A172 (cell line): Measurements from ENCODE around the gene ITIH3. TPM values are rescaled to one million over a fixed set of nuclear protein-coding genes. Genes with fewer than 3 reads are reported as not detected.

Source experiments
- DNase-seq: peaks from one replicate; pipeline ENCODE4 v3.0.0-alpha.2; 2015; ENCODE audit warnings: low spot score
- total RNA-seq: library from RNA; depleted of rRNA; stranded (reverse); fragments of >200 nt; shearing (Covaris generic); gene quantifications from 2 replicates; pipeline ENCODE4 v1.2.3, GENCODE V29; 2014

ITIH3 gene
- total RNA-seq, 1 experiment from 2014 or later, result 3.1 TPM

DNA sequence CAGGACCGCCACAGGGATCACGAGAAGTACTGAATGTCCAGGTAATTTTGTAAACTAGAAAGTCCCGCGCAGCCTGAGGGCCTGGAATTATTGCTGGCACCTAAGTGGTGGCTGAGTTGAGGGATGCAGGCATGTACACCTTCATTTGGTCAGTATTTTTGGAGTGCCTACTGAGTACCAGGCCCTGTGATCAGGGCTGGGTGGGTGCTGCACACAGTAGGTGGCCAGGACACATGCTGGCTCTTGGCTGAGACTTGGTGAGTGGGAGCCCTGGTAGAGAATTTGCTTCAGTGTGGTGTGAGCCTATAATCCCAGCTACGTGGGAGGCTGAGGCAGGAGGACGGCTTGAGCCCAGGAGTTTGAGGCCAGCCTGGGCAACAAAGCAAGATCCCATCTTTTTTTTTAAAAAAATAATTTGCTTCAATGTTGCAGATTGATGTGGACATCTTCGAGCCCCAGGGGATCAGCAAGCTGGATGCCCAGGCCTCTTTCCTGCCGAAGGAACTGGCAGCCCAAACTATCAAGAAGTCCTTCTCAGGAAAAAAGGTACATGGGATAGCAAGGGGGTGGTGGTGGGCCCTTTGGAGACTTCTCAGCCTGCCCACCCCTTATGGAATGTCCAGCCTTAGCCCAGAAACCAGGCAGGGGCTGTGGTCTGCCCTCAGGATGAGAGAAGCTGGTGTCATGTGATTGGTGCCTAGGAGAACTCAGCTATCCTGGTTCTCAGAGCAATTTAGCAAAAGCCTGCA, 14.6 kb upstream of the ITIH3 start:
- DNase-seq, result no peak

DNA sequence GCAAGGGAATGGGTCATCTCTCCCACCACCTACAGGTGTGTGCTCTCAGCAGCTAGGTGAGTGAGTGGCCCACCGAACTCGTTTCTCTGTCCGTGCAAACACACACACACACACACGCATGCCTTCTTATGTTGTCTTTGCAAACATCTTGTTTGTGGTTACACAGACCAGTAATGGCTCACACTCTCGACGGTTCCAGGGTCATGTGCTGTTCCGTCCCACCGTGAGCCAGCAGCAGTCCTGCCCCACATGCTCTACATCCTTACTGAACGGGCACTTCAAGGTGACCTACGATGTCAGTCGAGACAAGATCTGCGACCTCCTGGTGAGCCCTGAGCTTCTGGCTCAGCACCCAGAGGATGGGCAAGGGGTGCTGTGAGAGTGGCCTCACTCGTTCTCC, 12.9 kb upstream of the ITIH3 start:
- DNase-seq, result no peak

DNA sequence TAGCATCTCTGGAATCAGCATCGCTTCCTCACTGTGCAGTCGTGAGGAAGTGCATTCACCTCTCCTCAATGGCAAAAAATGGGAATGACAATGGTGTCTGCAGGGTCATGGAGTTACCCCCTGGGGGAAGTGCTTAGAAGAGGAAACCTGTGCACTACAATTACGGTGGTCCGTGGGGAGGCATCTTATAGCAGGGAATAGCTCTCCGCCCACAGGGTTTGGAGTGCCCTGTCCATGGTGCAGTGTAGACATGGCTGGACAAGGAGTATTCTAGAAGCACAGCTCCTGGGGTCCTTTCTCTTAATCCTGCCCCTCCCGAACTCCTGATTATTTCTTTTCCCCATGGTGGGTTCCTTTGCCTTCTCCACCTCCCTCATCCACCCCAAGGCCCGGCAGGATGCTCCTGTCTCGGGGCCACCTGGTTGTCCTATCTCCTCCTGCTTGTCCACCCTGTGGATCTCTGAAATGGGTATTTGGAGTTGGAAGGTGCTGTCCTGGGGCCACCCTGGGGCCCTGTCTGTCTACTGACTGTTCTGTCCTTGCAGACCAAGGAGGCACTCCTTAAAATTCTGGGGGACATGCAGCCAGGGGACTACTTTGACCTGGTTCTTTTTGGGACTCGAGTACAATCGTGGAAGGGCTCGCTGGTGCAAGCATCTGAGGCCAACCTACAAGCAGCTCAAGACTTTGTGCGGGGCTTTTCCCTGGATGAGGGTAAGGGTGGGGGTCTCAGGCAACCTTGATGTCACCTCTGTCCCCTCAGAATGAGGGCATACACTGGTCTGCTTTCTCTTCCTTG, 12.0 kb upstream of the ITIH3 start:
- DNase-seq, result no peak

DNA sequence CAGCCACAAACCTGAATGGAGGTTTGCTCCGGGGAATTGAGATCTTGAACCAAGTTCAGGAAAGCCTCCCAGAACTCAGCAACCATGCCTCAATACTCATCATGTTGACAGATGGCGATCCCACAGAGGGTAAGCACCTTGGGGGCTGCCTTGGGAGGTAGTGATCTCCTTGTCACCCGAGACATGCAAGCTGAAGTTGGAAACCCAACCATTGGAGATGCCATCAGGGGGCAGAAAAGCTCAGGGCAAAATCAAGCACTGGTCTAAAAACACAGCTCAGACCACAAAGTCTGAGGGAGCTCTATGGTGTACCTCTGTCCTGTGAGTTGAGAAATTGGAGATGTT, 11.4 kb upstream of the ITIH3 start:
- no peak for DNase-seq

DNA sequence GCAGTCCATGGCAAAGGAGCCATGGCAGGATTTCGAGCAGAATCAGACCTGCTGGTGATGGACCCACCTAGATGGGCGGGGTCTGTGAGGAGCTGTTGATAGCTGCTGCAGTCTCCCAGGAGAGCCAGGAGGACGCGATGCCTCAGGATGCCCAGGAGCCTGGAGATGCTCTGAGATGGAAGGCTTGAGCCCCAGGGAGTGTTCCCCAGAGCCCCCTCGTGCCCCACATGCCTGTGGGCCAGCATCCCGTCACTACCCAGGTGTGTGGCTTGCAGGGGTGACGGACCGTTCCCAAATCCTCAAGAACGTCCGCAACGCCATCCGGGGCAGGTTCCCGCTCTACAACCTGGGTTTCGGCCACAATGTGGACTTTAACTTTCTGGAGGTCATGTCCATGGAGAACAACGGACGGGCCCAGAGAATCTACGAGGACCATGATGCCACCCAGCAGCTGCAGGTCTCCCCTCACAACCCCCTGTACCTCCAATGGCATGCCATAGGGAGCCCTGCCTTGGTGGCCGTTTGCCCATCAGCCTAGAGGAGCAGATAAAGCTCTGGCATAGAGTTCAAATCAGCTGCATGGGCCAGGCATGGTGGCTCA, 10.5 kb upstream of the ITIH3 start:
- DNase-seq, result no peak

DNA sequence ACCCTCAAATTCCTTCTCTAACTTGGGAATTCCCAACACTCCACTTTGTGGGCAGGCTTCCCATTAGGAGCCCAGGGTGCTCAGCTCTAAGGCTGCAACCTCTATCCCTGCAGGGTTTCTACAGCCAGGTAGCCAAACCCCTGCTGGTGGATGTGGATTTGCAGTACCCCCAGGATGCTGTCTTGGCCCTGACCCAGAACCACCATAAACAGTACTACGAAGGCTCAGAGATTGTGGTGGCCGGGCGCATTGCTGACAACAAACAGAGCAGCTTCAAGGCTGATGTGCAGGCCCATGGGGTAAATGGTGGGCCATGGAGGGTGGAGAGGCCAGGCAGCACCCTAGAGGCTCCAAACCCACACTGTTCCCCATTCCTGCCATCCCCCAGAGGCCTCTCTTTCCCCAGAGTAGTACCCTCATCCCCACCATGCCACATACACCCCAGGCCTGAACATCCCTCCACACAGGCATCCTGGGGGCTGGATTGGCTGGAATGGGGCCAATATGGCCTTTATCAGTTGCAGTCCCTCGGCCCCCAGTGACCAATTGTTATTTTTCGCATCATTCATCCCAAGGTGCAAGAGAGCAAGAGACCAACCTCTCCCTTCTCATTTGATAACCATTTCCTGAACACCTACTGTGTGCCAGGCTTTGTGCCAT, 9.5 kb upstream of the ITIH3 start:
- DNase-seq, result no peak

DNA sequence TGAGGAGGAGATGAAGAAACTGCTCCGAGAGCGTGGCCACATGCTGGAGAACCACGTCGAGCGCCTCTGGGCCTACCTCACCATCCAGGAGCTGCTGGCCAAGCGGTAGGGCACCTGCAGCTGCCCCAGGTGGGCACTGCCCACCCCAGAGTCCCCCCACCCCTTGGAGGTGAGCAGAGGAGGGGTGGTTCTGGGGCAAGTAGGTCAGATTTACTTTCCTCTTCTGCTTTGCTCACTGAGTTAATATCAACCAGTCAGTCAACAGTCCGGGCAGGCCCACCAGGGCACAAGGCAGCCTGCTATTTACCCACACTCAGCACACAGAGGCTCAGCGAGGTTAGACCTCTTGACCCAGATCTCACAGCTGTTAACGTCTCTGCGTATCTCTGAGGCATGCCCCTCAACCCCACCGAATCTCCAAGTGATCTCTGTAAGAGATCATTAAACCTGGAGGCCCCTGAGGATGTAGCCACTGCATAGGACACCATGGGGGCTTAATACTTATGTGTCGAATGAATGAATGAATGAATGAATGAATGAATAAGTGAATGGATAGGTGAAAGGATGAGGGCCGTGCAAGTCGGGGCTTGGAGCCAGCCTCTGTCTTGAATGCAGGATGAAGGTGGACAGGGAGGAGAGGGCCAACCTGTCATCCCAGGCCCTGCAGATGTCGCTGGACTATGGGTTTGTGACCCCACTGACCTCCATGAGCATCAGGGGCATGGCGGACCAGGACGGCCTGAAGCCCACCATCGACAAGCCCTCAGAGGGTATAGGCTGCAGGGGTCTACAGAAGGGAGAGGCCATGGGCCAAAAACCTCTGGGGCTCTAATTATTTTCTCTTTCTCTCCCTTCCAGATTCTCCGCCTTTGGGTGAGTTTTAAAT, 8.0 kb upstream of the ITIH3 start:
- no peak for DNase-seq

DNA sequence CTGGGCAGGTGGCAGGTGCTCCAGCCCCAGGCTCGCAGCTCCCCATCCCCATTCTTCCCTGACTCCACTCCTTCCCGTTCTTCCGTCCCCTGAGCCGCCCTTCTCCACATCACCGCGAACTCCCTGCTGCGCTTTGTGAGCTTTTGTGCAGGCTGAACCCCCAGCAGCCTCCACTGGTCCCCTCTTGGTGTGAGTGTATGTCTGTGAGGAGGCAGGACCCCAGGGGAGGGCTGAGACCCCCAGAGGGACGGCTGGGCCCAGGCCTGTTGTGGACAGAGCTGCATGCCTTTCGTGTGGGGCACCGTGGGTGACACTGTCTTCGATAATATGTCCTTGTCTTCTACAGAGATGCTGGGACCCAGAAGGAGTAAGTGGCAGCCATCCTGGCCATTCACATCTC, 7.3 kb upstream of the ITIH3 start:
- DNase-seq, result no peak

DNA sequence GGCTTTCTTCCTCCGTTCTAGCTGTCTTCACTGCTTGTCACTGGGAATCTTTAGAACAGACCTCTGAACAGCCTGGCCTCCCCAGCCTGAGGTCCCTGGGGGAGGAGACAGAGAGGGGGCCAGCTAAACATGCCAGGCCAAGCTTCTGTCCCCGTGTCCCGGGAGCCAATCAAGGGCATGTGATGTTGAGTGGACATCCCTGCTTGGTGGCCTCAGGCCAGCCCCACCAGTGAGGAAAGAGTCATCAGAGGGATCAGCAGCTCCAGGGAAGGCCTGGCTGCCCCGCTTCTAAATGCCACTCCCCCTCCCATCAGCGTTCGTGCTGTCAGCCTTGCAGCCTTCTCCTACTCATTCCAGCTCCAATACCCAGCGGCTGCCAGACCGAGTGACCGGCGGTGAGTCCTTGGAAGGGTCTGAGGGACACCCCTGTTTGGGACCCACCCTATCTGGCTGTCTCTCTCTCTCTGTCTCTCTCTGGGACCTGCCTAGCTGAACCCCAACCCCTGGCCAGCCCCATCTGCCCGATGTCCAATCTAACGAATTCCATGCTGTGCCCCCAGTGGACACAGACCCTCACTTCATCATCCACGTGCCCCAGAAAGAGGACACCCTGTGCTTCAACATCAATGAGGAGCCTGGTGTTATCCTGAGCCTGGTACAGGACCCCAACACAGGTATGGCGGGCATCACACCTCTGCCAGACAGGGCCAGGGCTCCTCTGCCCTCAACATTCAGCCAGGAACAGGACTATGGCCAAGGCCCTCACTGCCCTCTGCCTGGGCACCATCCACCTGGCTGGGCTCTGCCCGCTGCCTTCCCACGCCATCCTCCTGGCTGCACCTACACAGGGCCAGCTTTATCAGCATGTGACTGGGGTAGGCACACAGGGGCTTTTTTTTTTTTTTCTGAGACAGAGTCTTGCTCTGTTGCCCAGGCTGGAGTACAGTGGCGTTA, 6.6 kb upstream of the ITIH3 start:
- DNase-seq, result no peak

DNA sequence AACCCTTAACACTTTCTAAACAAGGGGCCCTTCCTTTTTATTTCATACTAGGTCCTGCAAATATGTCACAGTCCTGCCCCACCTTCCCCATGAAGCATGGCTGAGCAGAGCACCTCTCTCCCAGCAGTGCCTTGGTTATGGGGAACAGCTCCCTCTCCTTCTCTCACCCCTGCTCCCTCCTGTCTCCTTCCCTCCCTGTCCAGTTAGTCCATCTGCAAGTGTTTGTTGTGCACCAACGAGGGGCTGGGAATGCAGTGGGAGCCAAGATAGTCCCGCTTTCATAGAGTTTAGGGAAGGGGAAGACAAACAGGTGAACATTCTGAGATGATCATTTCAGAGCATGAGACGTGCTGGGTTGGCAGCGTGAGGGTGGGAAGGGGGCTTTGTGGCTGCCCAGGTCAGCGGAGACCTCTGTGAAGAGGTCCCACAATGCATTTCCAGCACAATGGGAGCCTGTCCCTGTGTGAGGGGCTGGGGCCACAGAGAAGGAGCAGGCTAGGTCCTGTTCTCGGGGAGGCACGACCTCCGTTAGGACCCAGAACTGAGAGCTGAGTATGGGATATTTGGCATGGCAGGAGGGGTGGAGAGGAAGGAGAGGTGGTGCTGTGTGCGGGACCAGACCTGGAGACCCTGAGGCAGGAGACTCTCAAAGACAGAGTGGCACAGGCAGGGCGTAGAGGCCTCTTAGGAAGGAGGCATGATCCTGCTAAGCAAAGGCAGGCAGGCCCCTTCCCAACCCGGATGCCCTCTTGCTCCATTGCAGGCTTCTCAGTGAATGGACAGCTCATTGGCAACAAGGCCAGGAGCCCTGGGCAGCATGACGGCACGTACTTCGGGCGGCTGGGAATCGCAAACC, 5.5 kb upstream of the ITIH3 start:
- DNase-seq, result no peak

DNA sequence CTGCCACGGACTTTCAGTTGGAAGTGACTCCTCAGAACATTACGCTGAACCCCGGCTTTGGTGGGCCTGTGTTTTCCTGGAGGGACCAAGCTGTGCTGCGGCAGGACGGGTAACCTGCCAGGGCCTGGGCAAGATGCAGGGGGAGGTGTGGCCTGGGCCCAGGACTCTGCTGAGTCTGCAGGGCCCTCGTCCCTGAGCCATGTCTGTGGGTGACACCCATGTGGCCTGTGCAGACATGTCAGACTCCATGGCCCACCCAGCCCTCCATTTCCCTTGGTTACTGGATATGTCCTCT, 4.9 kb upstream of the ITIH3 start:
- DNase-seq, result no peak

DNA sequence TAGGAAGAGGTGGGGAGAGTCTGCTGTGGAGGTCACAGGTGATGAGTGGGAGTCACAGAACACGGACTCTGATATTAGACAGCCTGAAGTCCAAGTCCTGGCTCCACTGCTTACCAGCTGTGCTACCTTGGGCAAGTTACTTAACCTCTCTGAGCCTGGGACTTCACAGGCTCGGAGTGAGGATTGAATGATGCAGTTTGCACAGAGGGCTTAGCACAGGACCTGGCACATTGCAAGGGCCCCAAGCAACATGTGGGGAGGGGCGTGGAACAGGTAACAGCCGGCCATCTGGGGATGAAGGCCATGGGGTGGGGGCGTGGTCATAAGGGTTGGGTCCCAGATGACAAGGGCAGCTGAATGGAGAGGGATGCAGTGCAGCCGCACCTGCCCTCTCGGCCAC, 4.3 kb upstream of the ITIH3 start:
- no peak for DNase-seq

DNA sequence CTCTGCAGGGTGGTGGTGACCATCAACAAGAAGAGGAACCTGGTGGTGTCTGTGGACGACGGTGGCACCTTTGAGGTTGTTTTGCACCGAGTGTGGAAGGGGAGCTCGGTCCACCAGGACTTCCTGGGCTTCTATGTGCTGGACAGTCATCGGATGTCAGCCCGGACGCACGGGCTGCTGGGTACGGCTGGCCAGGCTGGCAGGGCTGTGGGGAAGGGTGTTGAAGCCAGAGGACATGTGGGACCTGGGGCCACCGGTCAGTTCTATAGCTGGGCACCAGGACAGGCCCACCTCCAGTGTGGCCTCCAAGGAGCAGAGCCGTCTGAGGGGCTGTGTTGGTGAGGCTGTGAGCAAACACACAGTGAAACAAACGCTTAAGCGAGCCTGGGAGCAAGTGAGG, 3.9 kb upstream of the ITIH3 start:
- no peak for DNase-seq

DNA sequence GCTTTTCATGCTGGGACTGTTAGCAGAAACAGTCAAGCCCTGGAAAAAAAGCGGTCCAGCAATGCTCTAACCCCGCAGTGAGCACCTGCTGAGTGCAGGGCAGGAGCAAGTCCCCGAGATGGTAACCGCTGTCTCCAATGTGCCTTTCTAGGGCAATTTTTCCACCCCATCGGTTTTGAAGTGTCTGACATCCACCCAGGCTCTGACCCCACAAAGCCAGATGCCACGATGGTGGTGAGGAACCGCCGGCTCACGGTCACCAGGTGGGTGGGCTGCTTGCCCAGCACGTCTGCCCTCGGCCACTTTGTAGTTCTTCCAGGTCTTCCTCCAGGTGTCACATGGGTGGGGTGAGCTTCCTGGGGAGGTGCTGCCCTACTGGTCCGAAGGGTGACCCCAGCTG, 3.2 kb upstream of the ITIH3 start:
- DNase-seq, result no peak

DNA sequence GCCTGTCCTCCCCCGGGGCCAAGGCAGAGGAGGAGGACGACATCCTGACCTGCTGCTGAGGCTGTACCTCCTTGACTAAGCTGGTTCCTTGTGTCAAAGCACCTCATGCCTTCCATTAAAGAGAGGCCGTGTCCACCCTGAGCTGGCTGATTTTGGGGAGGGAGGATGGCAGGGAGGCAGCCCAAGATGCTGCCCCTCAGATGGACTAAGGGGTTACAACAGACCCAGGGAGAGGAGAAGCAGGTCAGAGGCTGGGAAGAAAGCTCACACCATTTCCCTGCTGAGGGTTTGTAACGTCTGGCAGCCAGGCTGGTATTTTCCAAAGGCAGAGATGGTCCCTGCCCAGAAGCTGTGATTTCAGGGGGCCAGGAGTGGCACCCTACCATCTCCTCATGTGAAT, 2.7 kb upstream of the ITIH3 start:
- no peak for DNase-seq

DNA sequence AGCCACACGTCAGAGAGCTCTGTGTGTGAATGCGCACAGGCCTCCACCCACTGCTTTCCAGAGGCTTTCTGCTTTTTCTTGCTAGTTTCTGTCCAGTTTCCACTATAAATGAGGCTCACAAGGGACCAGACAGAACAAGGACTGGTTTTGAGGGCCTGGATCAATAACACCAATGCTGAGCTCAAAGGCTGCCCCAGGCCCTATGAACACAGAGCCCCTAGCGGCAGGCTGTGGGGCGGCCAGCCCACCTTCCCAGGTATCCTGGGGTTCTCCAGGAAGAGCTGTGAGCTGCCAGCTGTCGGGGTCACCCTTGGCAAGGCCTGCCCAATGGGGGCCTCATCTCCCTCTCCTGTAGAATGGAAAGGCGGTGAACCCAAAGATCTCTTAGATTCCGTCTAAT, 2.2 kb upstream of the ITIH3 start:
- no peak for DNase-seq

DNA sequence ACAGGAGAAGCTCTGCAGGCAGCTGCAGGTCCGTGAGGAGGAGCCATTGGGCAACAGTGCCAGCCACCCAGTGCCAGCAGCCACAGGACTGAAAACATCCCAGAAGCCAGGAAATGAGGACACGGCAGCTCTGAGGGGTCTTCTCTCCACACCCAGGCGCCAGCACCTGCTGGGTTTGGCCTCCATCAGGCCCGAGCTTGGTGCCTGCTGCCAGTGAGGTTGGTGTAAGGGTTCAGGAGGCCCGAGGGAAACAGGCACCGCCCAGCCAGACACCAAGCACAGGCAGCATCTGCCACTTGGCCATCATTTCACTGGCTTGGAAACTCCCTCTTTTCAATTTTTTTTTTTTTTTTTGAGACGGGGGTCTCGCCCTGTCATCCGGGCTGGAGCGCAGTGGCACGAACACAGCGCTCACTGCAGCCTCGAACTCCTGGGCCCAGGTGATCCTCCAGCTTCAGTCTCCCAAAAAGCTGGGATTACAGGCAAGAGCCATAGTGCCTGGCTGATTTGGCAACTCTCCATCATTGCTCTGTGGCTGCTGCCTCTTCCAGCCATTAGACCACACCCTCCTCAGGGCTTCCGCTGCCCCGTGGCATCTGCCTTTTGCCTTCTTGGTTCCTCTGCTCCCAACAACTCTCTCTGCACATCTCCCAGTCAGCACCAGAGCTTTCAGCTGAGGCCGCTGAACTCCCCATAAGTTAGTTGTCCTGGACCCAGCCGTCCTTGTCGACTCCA, 1.5 kb upstream of the ITIH3 start:
- peak; percentile 37 for DNase-seq

DNA sequence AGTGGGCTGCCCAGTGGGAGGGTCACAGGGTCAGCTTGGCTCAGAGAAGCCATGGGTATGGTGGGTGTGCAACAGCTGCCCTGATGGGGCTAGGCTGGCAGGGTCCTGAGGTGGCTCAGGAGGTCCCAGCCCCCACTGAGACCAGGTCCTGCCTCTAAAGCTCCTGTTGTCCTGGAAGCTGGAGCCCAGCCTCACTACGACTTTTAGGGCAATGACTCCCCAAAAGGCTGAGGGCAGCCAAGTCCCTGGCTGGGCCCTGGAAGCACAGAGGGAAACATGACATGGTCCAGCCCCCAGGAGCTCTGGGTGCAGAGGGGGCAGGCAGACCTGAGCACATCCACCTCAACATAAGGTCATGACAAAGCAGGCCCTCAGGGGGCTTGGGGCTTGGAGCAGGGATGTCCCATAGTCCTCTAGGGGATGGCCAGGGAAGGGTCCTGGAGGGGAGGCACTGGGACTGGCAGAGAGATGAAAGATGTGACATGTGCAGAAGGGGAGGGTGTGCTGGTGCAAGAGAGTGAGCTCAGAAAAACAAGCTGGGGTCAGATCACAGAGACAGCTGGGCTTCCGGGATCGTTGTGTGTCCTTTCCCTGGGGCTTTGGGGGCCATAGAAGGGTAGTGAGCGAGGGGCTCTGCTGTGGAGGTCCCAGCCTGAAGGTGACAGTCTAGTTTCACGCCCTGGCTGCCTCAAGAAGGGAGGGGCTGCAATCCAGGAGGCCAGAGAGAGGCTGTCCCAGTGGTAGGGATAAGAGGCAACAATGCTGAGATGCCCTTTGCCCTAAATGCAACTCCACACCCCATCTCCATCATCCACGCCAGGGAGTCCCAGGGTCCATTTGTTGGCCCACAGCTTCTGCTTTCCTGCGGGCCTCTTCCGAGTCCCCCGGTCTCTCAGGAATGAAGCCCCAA, 639 bp upstream of the ITIH3 start:
- DNase-seq, result no peak
